Activated T-cell treated with anti-CD3 and anti-CD28 coated beads for 24 hours (primary cell): ENCODE results near the gene ERF.
A peak's percentile ranks its signal among the peaks of the same experiment; 100 is the strongest.

ENCODE experiments used
- DNase-seq: peaks from one replicate; pipeline ENCODE4 v3.0.0-alpha.2; 2020; ENCODE audit warnings: low read depth

ERF gene

DNA sequence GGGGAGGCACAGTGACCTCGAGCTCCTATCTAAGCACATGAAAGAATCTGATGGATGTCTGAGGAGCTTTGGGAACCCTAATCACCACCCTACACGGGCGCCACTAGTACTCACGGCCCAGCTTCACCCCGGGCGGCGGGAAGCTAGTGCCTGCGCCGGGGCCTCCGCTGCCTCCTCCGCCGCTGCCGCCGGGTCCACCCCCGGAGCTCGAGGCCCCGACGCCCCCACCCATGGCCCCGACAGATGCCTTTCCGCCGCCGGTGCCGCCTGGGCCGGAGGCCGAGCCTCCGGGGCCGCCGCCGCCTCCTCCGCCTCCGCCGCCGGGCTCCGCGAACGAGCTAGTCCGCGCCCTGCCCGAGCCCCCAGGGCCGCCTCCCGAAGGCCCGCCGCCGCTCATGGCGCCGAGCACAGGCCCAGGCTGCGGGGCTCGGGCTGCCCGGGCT is 12.8 kb downstream of the ERF start:
- DNase-seq = no peak

- no peak for DNase-seq
Observed at GRCh38 chr19:42241279-42241678, 13.6 kb downstream of the ERF start.

- DNase-seq = no peak
Observed at GRCh38 chr19:42239544-42240220, 15.2 kb downstream of the ERF start.

DNA sequence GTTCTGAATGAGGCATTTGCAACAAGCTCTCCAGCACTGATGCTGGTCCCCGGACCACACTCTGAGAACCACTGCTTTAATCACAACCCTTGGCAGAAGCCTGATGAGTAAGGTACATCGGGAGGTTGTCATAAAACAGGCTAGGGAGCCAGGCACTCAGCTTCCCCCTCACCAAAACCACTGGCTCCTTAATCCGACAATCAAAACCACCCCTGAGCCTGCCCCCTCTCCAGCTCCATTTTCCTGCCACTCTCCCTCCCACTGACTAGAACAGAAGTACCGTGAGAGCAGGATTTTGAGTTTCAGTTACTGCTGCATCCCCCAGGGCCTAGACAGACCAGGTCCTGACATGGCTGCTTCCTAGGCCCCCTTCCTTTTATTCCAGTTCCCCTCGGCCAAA is 19.7 kb downstream of the ERF start:
- no peak for DNase-seq

- DNase-seq = no peak
Observed at GRCh38 chr19:42234364-42234763, 20.6 kb downstream of the ERF start.

DNA sequence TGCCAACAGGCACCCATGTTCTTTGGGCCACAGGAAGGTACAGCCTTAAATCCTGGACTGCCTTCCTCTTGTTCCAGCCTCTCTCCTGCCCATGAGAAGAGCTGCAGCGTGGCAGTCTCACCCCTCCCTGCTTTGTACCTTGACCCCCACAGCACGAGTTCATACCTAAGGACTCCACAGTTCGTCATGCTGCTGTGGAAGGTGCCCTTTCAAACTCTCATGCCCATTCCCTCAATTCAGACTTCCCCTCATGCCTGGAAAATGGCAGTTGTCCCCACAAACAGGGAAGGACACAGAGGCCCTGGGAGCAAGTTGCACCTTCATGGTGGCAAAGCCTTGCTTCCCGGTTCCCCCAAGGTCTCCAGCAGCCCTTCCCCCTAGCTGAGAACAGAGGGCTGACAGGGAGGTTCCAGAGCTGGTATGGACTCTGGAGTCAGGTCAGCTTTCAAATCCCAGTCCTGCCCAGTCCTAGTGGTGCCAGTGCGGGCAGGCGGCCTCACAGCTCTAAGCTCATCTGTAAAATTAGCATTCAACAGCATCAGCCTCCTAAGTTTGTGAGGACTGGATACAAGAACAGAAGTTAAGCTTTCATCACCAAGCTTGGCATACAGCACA is 21.1 kb downstream of the ERF start:
- no peak for DNase-seq

GRCh38 chr19:42233106-42233505 is 21.8 kb downstream of the ERF start:
- DNase-seq = no peak

DNA sequence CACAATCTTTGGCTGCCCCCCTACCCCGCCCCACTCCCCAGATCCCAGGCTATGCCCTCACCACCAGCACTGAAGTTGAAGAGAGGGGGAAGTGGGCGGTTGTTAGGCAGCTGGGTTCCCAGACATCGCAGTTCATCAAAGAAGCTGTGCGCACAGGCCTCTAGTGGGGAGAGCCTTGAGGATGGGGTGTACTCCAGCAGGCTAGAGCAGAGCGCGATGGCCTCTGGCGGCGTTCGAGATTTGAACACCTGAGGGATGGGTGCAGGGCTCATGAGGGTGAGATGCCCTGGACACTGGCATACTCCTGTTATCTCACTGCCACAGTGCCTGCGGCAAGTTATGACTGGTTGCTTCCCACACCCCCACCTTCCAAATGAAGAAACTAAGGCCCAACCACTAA is 22.5 kb downstream of the ERF start:
- DNase-seq = no peak

- DNase-seq = no peak
Observed at GRCh38 chr19:42230571-42230970, 24.4 kb downstream of the ERF start.

DNA sequence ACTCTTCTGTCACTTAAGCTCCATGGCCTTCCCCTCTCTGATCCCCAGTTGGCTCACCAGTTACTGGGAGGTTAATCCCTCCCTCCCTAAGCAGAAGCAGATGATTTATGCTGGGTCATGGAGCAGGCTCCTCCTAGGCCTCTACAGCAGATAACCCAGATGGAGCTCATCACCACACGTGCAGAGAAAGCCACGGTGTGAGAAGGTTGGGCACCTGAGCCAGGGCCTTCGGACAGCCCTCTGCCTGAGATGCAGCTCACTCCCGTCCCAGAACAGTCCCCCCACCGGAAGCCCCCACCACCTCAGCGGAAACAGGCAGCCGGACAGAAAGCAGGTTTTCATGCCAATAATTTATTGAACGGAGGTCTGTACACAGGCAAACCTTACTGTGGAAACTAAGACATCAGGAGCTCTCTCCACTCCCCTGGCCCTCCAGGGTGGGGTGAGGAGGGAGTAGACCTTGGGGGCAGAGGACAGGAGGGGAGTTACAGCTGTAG is 25.0 kb downstream of the ERF start:
- DNase-seq = no peak

DNA sequence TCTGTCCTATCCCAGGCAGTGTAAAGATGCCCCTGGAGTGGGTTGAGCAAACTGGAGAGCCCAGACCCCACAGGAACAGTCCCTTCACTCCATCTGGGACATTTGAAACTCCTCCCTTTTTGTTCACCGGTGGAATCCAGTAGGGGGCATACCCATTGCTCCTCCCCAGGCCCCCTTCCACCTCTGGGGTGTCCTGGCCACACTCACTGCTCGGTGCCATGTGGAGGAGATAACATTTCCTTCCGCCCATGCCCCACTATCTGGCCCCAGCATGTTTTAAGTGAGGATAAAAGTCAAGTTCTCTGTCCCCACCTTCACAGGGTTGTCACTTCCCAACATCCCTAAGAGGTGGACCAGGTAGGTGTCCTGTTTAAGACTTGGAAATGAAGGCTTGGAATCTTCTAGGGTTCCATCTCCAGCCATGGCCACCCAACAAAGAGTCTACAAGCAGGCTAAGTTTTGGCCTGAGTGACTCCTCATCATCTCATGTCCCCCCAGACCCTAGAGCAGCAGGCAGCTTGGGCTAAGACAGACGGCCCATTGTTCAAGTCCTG is 25.6 kb downstream of the ERF start:
- no peak for DNase-seq

DNA sequence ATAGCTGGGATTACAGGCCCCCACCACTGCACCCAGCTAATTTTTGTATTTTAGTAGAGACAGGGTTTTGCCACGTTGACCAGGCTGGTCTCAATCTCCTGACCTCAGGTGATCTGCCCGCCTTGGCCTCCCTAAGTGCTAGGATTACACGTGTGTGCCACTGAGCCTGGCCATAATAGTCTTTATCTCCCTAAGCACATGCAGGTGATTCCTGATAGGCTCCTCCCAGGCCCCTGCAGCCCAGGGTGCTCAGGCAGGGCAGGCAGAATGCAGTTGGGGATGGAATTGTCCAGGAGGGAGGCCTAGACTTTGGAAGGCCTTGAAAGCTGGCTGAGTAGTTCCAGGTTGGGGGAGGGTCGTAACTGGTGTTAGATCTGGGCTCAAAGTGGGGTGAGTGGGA is 26.3 kb downstream of the ERF start:
- DNase-seq = no peak

- DNase-seq = no peak
Observed at GRCh38 chr19:42226886-42227285, 28.0 kb downstream of the ERF start.

- no peak for DNase-seq
Observed at GRCh38 chr19:42225718-42226292, 29.1 kb downstream of the ERF start.

DNA sequence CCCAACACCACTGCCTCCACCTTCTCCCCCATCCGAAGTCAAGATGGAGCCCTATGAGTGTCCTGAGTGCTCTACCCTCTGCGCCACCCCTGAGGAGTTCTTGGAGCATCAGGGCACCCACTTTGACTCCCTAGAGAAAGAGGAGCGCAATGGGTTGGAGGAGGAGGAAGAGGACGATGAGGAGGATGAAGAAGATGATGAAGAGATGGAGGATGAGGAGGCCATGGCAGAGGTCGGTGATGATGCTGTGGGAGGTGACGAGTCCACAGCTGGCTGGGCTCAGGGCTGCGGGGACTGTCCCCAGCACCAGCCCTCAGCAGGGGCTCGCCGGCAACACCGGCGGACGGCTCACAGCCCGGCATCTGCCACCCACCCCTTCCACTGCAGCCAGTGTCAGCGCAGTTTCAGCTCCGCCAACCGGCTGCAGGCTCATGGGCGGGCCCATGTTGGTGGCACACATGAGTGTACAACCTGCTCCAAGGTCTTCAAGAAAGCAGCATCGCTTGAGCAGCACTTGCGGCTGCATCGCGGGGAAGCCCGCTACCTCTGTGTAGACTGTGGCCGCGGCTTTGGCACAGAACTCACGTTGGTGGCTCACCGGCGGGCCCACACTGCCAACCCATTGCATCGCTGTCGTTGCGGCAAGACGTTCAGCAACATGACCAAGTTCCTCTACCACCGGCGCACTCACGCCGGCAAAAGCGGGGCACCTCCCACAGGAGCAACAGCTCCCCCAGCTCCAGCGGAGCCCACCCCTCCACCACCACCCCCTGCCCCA is 29.8 kb downstream of the ERF start:
- DNase-seq = no peak

GRCh38 chr19:42220751-42221097 is 34.2 kb downstream of the ERF start:
- no peak for DNase-seq

- DNase-seq = peak; percentile 97
Observed at GRCh38 chr19:42219812-42220750, 34.8 kb downstream of the ERF start, which contains the start of gene ZNF526. ZNF526 (plus strand) TSS chr19:42220312; CDS start chr19:42224404, 4,092 bp downstream.

GRCh38 chr19:42217520-42218437 is 37.1 kb downstream of the ERF start, which contains the start of gene DEDD2:
DEDD2 (minus strand) TSS chr19:42217677; CDS start chr19:42217007, 670 bp downstream.
- peak; percentile 100 for DNase-seq

- no peak for DNase-seq
Observed at GRCh38 chr19:42216653-42217519, 38.0 kb downstream of the ERF start.
